Gastroesophageal sphincter (tissue), 4 donors: Measurements from ENCODE around the gene VPS18. TPM values are rescaled to one million over a fixed set of nuclear protein-coding genes. Genes with fewer than 3 reads are reported as not detected.

Source experiments
- ATAC-seq: fragments of 150-250 bp; one replicate; pipeline ENCODE4 v1.9.1; 2016; ENCODE audit warnings: mild to moderate bottlenecking, moderate library complexity
- H3K27ac ChIP-seq, 4 donors: fragments of 200-600 bp; sonication (generic) in 3 of 4; 1 replicate in 3 of 4; 2 replicates in 1 of 4; pipeline ENCODE4 v1.5.1; 2016 to 2019
- H3K27me3 ChIP-seq: fragments of 200-600 bp; sonication (generic); one replicate; pipeline ENCODE4 v1.5.1; 2019
- H3K36me3 ChIP-seq, 2 donors: fragments of 200-600 bp; sonication (generic); one replicate each; pipeline ENCODE4 v1.5.1; 2019; ENCODE audit warnings: control low read depth in 1 of 2
- H3K4me1 ChIP-seq, 3 donors: fragments of 200-600 bp; sonication (generic); 1 replicate in 2 of 3; 2 replicates in 1 of 3; pipeline ENCODE4 v1.5.1; 2016 to 2019; ENCODE audit warnings: control low read depth in 2 of 3
- H3K4me3 ChIP-seq, 2 donors: fragments of 200-600 bp; sonication (generic); one replicate each; pipeline ENCODE4 v1.5.1; 2019; ENCODE audit warnings: mild to moderate bottlenecking in 1 of 2, moderate library complexity in 1 of 2
- H3K9me3 ChIP-seq, 3 donors: fragments of 200-600 bp; sonication (generic); one replicate each; pipeline ENCODE4 v1.5.1; 2017 to 2019; ENCODE audit warnings: control low read depth in 2 of 3
- CTCF ChIP-seq, 4 experiments: fragments of 200-600 bp in 2 of 4; fragments of 450-650 bp in 2 of 4; sonication (generic) in 1 of 4; IDR thresholded peaks; one replicate each; pipeline ENCODE4 v1.5.1; 2017 to 2019; ENCODE audit warnings: antibody characterized with exemption in 4 of 4, mild to moderate bottlenecking in 2 of 4, moderate library complexity in 2 of 4
- EP300 ChIP-seq: sonication (generic); formaldehyde crosslinking; IDR thresholded peaks from one replicate; pipeline ENCODE4 v1.6.1; 2017; ENCODE audit warnings: antibody characterized with exemption, mild to moderate bottlenecking
- POLR2A ChIP-seq, 2 donors: fragments of 450-650 bp; IDR thresholded peaks; one replicate each; pipeline ENCODE4 v1.6.1; 2017; ENCODE audit warnings: antibody characterized with exemption in 2 of 2, mild to moderate bottlenecking in 2 of 2, moderate library complexity in 1 of 2
- POLR2AphosphoS5 ChIP-seq: sonication (generic); formaldehyde crosslinking; IDR thresholded peaks from one replicate; pipeline ENCODE4 v1.6.1; 2017; ENCODE audit warnings: antibody characterized with exemption
- WGBS, 2 donors: methylation state at CpG; one replicate each; pipeline ENCODE4 v1.1.5; 2018; ENCODE audit warnings: low coverage in 1 of 2; 5-methylcytosine and 5-hydroxymethylcytosine counted together
- total RNA-seq, 4 donors: library from RNA; depleted of rRNA; stranded (reverse); fragments of >200 nt; gene quantifications; one replicate each; pipeline ENCODE4 v1.1.0, GENCODE V29; 2016

The VPS18 gene
- total RNA-seq, 4 donors from 2014 or later: 24.6 to 36.3 (median 29.9) TPM

GRCh38 chr15:40925863-40926658 is 31.8 kb downstream of the VPS18 start:
- H3K27ac ChIP-seq: no peak overlapping the region
- H3K27me3 ChIP-seq: peaks cover 63% of the 10 kb centered on the region
- H3K9me3 ChIP-seq: no peaks in the 10 kb centered on the region
- WGBS, 2 donors: 38% methylated on average over 3 of the region's 61 CpGs; no CpG with 5 or more reads in 1 of the 2 donors
- H3K4me3 ChIP-seq: peak overlapping the region in 1 of 2 donors; percentile 30
- peaks cover 0 to 56% (median 41%) of the 10 kb centered on the region in 3 donors for H3K4me1 ChIP-seq
- no peak for TF ChIP-seq CTCF (IDR thresholded peaks at IDR 0.05)
- TF ChIP-seq EP300: no peak
- TF ChIP-seq POLR2AphosphoS5: no peak
- no peak for TF ChIP-seq POLR2A (IDR thresholded peaks at IDR 0.05)
- ATAC-seq: no peak
- H3K36me3 ChIP-seq: no peaks in the 10 kb centered on the region

GRCh38 chr15:40926659-40927494 is 32.6 kb downstream of the VPS18 start:
- Histone ChIP-seq H3K27ac (no peak overlapping the region), H3K4me3 (peak overlapping the region in 1 of 2 donors; percentile 30), H3K9me3 (no peaks in the 10 kb centered on the region), H3K4me1 (peaks cover 0 to 57% (median 42%) of the 10 kb centered on the region in 3 donors), H3K36me3 (no peaks in the 10 kb centered on the region), H3K27me3 (peaks cover 71% of the 10 kb centered on the region)
- no peak for ATAC-seq
- WGBS, 2 donors: 0 to 41% methylated on average over 1 to 13 of the region's 33 CpGs
- no peak for TF ChIP-seq CTCF (IDR thresholded peaks at IDR 0.05)

- peak overlapping the region in 1 of 2 donors; percentile 55 for H3K4me3 ChIP-seq
These were observed 33.2 kb downstream of the VPS18 start for GRCh38 chr15:40927495-40927872.

More at GRCh38 chr15:40927495-40927872, 33.2 kb downstream of the VPS18 start:
- Histone ChIP-seq H3K4me1 (peaks cover 0 to 57% (median 42%) of the 10 kb centered on the region in 3 donors), H3K27me3 (peaks cover 77% of the 10 kb centered on the region), H3K9me3 (no peaks in the 10 kb centered on the region), H3K27ac (no peak overlapping the region), H3K36me3 (no peaks in the 10 kb centered on the region)
- TF ChIP-seq POLR2AphosphoS5 (no peak), POLR2A (IDR thresholded peaks at IDR 0.05) (no peak), EP300 (no peak), CTCF (IDR thresholded peaks at IDR 0.05) (no peak)
- no peak for ATAC-seq
- WGBS, 2 donors: 0 to 20% methylated on average over 1 to 4 of the region's 24 CpGs
